ENCODE results near the gene BCL7C. TPM values are rescaled to one million over a fixed set of nuclear protein-coding genes. Genes with fewer than 3 reads are reported as not detected.

The BCL7C gene
- total and polyA plus RNA-seq, 2 of the 8 experiments (the other 6 are each of a cell fraction or from before 2014, with no cell fraction given) = 8.6 to 17.2 TPM

DNA sequence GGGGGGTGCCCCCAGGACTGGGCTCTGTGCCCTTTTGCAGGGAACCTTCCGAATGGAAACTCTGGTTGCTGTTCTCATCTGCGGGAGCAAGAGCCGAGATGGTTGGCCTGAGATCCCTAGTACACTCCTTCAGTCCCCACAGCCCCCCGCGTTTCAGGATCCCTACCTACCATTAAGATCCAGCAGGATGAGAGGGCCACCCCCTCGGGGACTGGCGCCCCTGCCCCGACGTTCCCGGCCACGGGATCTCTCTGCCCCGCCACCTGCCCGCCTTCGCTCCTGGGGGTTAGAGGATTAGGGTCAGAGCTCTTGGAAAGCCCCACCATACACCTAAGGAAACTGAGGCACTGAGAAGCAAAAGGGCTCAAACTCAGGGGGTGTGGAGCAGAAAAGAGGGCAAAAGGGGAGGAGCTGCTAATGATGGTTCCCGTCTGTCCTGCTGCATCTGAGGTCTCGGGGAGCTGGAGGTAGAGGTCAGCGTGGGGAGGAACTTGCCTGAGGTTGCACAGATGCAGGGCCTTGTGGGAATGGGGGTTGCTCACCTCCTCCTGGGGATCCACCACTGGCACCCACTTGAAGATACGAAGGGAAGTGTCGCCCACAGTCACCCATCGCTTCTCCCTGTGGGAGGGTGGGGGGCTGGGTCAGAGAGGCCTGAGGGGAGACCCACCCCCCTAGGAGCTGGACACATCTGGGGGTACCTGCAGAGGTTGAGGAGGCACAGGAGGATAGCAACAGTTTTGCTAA lies 1.0 kb downstream of the BCL7C start:
- no peak overlapping the region for H2BK120ac ChIP-seq (replicated peaks; ENCODE audit: low read depth, low read length)
- no peak overlapping the region for H2AFZ ChIP-seq (ENCODE audit: low read length)
- H2BK20ac ChIP-seq (ENCODE audit: low read length) = no peak overlapping the region
- peak overlapping the region; percentile 49 to 100 for H3K4me2 ChIP-seq (ENCODE audit: insufficient read depth in 1 of 2, low read depth in 2 of 2, low read length in 2 of 2)
- H3K79me2 ChIP-seq (ENCODE audit: control insufficient read depth in 1 of 2, insufficient read depth in 2 of 2, low read length in 2 of 2) = no peaks in the 10 kb centered on the region
- H3K9ac ChIP-seq (replicated peaks in 1 of 4; ENCODE audit: extremely low read depth in 1 of 4, low read depth in 3 of 4, low read length in 3 of 4) = no peak overlapping the region
- H3K36me3 ChIP-seq (ENCODE audit: control insufficient read depth in 2 of 4, insufficient read depth in 4 of 4, low read length in 3 of 4) = peaks cover 0 to 5% (median 0%) of the 10 kb centered on the region in 4 experiments; a peak in 2 of 8 replicates
- H2BK15ac ChIP-seq (ENCODE audit: low read length) = no peak overlapping the region
- no peak overlapping the region for H4K5ac ChIP-seq (ENCODE audit: insufficient read length, low read depth, low read length)
- H3K23me2 ChIP-seq (ENCODE audit: low read depth, low read length) = peaks cover 15% of the 10 kb centered on the region
- H3K27me3 ChIP-seq (replicated peaks in 1 of 4; ENCODE audit: control insufficient read depth in 3 of 4, extremely low read depth in 1 of 4, insufficient read depth in 3 of 4, low read length in 3 of 4) = peaks cover 0 to 13% (median 7%) of the 10 kb centered on the region in 4 experiments; a peak in 5 of 7 replicates
- peak overlapping the region; percentile 60 to 73 (median 67); a peak in 5 of 8 replicates for H3K4me3 ChIP-seq (ENCODE audit: extremely low read depth in 1 of 4, insufficient read depth in 2 of 4, low read depth in 3 of 4, low read length in 4 of 4)
- no peak overlapping the region for H3K4ac ChIP-seq (replicated peaks; ENCODE audit: insufficient read length, low read depth, low read length)
- no peak overlapping the region for H3K14ac ChIP-seq (ENCODE audit: insufficient read length)
- peaks cover 4% of the 10 kb centered on the region; the same call in 1 of the 2 replicates for H3K79me1 ChIP-seq (ENCODE audit: low read depth, low read length)
- FAIRE-seq = no peak
- H2AK5ac ChIP-seq (ENCODE audit: low read depth, low read length) = no peak overlapping the region
- H2BK5ac ChIP-seq (ENCODE audit: low read depth, low read length) = no peak overlapping the region
- no peak overlapping the region for H3K27ac ChIP-seq (ENCODE audit: low read depth, low read length)
- no peak for DNase-seq (ENCODE audit: low read depth in 1 of 2, low spot score in 2 of 2)
- H4K91ac ChIP-seq (replicated peaks; ENCODE audit: insufficient read length, low read length) = no peak overlapping the region
- H3K56ac ChIP-seq (replicated peaks; ENCODE audit: insufficient read length, low read depth, low read length) = no peak overlapping the region
- peaks cover 4 to 13% (median 12%) of the 10 kb centered on the region in 4 experiments for H3K4me1 ChIP-seq (replicated peaks in 1 of 4; ENCODE audit: control insufficient read depth in 3 of 4, insufficient read depth in 4 of 4, low read length in 3 of 4)
- no peak overlapping the region for H3K18ac ChIP-seq (ENCODE audit: extremely low read depth, low read length)
- ChIA-PET CTCF (ENCODE audit: partially characterized antibody) (interaction anchor here (0.8 to 3.2 kb wide), 9 partner anchors 8 to 114 kb away, joined by 3 to 16 read pairs (median 3); no protein-coding TSS in a partner anchor), POLR2A (ENCODE audit: partially characterized antibody) (interaction anchor here (0.9 to 3.9 kb wide), 13 partner anchors 8 to 116 kb away, joined by 3 to 25 read pairs (median 4); no protein-coding TSS in a partner anchor)
- 88% methylated on average over 13 of the region's 20 CpGs; no CpG with 5 or more reads in 1 of the 2 experiments for WGBS, 2 experiments (ENCODE audit: extremely low coverage in 1 of 2, insufficient coverage in 1 of 2, insufficient read length in 1 of 2, insufficient replicate concordance in 2 of 2, low coverage in 1 of 2, low lambda C conversion rate in 2 of 2, missing lambda C conversion rate in 1 of 2)
- H4K8ac ChIP-seq (ENCODE audit: extremely low read depth, insufficient read depth, low read length) = no peak overlapping the region; the same call in none of the 2 replicates
- no peak overlapping the region for H2BK12ac ChIP-seq (ENCODE audit: low read depth, low read length)
- H4K20me1 ChIP-seq (replicated peaks in 1 of 2; ENCODE audit: control insufficient read depth in 1 of 2, insufficient read depth in 2 of 2, low read length in 2 of 2) = peaks cover 0 to 4% of the 10 kb centered on the region in 2 experiments
- no peak overlapping the region for H3K23ac ChIP-seq (ENCODE audit: insufficient read length)
- no peaks in the 10 kb centered on the region for H3K9me3 ChIP-seq (ENCODE audit: insufficient read depth in 2 of 2, low read depth in 1 of 2, low read length in 1 of 2)
- TF ChIP-seq JUND (IDR thresholded peaks at IDR 0.05; ENCODE audit: low read length) = no peak
- TF ChIP-seq TBP (IDR thresholded peaks at IDR 0.05; ENCODE audit: low read depth, low read length) = no peak
- no peak for TF ChIP-seq SP4 (IDR thresholded peaks at IDR 0.05; ENCODE audit: low read length)
- no peak for TF ChIP-seq RNF2 (IDR thresholded peaks at IDR 0.05; ENCODE audit: borderline replicate concordance, low read depth, low read length, missing control alignments, poor library complexity, severe bottlenecking)
- TF ChIP-seq, protein P1, sequence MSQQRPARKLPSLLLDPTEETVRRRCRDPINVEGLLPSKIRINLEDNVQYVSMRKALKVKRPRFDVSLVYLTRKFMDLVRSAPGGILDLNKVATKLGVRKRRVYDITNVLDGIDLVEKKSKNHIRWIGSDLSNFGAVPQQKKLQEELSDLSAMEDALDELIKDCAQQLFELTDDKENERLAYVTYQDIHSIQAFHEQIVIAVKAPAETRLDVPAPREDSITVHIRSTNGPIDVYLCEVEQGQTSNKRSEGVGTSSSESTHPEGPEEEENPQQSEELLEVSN (IDR thresholded peaks at IDR 0.05) = no peak
- TF ChIP-seq KDM1A (IDR thresholded peaks at IDR 0.05; ENCODE audit: borderline replicate concordance, low read length) = no peak
- no peak for TF ChIP-seq YY1 (IDR thresholded peaks at IDR 0.05; ENCODE audit: low read depth, low read length)
- no peak for TF ChIP-seq BCL11A (IDR thresholded peaks at IDR 0.05; ENCODE audit: low read depth in 2 of 2, low read length in 2 of 2)
